Activated CD8-positive, alpha-beta memory T cell treated with anti-CD3 and anti-CD28 coated beads for 48 hours (primary cell): ENCODE measurements around the gene PCAT6.

Source experiments
- DNase-seq, 3 experiments: peaks; one replicate each; pipeline ENCODE4 v3.0.0-alpha.2; 2020; ENCODE audit warnings: low read depth in 2 of 3, low spot score in 2 of 3

The PCAT6 gene

DNA sequence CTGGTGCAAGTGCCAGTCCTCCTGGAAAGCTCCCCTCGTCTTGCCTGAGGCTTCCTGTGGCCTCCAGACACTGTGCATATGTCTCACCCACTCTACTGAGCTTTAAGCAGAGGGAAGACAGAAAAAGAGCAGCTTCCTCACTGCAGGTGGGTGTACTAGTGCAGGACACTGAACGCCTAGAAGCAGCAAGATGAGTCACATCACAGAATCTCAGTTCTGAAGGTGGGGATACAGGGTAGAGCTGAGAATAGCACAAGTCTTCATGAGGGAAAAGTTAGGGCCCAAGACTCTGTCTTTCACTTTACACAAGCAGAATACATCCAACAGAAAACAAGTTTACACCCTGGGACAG is 37.4 kb downstream of the PCAT6 start:
- no peak for DNase-seq

DNA sequence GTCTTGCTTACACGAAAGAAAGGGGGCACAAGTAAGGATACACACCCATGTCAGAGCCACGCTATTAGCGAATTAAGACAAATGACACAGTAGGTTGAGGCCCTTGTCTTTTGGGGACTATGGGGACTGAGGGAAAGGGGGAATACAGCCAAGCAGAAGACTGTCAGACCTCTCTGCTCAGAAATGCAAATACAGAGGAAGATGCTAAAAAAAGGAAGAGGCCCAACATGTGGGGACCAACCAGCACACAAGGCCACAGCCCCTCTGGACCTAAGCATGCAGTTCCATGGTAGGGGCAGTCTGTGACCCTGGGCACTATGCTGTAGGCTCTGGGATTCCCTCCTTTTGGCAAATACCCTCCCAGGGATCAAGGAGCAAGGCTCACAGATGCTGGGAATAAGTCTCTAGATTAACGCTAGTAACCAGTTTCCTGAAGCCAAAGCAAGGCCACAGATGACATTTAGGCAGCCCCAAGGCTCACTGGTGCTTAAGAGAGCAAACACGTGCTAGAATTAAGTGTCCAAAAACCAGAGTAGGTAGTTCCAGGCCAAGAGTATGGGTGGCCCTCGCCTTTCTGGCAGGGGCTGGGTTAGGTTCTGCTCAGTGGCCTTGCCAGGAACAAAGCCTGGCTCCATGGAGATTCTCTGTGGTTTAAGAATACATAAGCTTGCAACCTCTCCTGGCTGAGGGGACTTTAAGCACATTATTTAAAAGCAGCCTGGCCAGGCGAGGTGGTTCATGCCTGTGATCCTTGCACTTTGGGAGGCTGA is 40.0 kb downstream of the PCAT6 start:
- DNase-seq, result no peak

DNA sequence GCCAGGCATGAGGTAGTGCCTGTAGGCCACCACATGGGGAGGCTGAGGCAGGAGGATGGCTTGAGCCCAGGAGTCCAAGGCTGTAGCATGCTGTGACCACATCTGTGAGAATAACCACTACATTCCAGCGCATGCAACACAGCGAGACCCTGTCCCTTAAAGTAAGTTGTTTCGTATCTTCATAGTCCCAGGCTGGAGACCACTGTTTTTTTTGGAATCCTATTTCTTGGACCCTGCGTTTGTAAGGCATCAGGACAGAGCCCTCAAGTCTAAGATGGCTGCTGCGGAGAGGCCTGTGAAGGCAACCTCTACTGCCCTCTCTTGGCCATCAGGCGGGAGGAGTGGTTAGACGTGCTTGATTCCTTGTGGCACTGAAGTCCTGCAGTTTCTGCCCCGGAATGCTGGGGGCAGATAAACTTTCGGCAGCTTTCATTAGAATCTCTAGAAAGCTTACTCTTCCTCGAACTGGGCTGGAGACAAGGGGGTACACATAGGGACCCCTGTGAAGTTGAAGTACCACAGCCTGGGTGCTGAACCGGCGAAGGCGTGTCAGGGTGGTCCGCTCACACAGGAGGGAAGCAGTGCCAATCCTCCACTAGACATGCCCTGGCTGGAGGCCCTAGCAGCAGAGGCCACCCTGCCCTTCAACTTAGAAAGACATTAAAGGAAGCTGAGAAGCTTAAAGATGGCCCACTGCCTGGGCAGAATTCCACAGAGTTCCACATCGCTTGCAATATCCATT is 41.6 kb downstream of the PCAT6 start:
- DNase-seq, result no peak

DNA sequence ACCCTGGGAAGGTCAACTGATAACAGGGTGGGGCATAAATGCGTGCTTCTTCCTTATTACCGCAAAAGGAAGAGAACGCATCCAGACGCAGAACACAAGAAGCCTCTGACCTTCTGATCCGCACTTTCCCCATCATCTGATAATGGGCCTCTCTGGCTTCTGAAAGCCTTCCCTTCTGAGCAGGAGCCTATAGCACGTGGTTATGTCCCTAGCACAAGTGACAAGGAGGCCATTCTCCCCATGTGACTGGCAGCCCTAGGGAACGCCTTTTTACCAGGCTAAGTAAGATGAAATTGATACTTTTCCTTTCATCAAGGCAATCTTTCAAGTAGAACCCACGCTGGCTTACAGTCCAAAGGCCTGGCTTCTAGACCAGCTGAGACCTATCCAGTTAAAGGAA is 44.0 kb downstream of the PCAT6 start:
- DNase-seq, result no peak

DNA sequence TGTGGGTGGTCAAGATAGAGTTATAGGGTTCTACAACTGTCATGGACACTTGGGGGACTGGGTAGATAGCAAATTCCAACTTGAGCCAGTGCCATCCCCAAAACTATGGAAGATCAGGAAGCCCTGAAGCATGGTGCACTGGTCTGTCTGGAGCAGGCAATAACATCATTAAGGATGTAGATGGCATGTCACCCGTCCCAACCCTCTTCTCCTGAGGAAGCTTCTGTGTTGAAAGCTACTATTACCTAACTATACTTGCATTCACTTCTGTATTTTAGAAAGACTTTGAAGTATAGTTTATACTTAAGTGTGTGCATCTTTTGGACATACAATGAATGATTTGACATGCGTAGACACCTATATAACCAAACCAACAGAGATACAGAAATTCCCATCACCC is 45.3 kb downstream of the PCAT6 start:
- DNase-seq, result no peak

DNA sequence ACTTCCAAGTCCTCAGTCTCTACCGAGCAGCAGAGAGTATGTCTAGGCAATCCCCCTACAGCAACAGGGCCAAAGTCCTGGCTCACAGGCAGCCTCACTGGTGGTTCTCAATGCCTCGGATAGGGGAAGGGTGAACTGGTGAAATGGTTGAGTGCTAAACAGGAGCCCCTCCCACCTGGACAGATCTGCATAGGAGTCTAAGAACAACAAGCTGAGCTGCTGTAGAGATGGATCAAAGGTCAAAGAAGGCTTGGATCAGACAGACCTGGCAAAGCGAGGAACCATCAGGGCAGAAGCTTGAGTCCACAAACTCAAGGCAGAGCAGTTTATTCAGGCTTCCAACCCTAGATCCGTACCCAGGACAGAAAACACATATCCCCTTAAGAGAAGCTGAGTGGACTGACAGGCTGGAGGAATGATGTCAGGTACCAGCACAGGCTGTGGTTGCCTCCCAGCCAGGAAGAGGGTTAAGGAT is 46.4 kb downstream of the PCAT6 start:
- DNase-seq, result no peak

DNA sequence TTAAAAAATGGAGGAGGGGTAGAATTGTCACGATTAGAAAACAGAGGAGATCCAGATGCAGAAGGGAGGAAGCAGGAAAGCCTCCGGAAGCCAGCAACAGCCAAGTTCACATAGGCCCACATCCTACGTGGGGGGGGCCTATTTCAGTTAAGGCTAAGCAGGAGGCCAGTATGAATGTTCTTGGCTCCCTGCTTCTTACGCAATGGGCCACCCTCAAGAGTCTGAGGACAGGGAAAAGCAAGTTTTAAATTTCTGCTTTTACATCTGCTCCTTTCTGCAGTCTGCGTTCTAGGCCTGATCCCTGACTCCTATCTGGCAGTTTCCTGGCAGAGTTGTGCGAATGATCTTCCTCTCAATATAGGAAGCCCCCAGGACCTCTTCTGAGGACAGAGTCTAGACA is 47.6 kb downstream of the PCAT6 start:
- no peak for DNase-seq

DNA sequence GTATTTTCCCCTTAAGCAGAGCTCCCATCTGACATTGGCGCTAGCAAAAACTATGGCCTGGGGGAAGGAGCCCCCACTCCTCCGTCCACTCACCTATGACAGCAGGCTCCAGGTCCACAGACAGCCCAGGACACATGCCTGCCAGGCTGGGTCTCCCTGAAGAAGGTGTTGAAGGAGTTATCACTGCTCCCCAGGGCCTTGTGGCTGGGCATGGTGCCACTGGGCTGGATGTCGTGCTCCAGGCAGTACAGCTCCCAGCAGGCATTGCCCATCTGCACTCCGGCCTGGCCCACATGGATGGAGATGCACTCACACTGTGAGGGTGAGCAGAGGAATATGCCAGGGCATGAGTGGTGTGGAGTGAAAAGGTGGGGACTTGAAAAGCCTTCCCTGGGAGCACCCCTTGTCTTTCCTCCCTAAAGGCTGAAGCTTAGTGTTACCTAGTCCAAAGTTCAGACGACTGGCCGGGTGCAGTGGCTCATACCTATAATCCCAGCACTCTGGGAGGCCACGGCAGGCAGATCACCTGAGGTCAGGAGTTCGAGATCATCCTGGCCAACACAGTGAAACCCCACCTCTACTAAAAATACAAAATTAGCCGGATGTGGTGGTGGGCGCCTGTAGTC is 48.1 kb downstream of the PCAT6 start:
- no peak for DNase-seq

DNA sequence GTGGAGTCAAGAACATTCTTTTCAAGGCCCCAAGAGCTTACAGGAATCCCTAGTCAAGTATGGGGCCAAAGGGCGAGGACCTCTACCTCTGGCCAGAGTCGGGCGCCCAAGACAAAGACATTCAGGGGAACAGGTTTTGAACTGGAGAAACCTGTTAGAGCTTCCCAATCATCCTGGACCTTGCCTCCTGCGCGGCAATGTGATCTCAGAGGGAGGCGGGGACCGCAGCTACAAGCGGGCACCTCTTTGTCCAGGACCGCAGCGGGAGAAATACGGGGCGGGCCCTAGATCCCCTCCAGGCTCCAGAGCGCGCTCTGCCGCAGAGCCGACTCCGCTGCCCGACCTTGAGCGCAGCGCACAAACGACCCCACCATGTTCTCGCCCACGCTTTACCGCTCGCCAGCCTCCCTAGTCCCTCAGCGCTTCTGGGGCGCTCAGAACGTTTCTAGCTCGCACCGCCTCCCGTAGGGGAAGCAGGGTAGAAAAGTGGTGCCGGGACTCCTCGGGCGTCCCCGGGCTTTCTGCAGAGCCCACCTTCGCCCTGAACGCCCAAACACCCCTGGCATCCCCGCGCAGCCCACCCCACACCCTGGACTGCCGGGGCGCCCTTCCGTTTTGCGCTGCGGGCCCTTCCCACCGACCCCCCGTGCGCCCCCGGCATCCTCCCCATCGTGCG is 50.1 kb downstream of the PCAT6 start:
- DNase-seq, result no peak
